ENCODE data around the gene VSNL1.

The VSNL1 gene

GRCh38 chr2:17660219-17660618 is 119.7 kb downstream of the VSNL1 start (continued):
- TF ChIP-seq ZNF10 (tag by site-specific recombination; IDR thresholded peaks at IDR 0.05) (no peak), TSHZ1 (tag by site-specific recombination; IDR thresholded peaks at IDR 0.05; ENCODE audit: borderline replicate concordance) (no peak), ZNF248 (tag by site-specific recombination; IDR thresholded peaks at IDR 0.05) (no peak)

- ChIA-PET CTCF (interaction anchor here (1.4 to 2.9 kb wide), 2 partner anchors 10 to 15 kb away, joined by 3 to 14 read pairs; no protein-coding TSS in a partner anchor), POLR2A (no interaction called here)
- Histone ChIP-seq H3K27ac (ENCODE audit: extremely low read depth, low read depth, low read length) (no peak overlapping the region), H3K9me3 (ENCODE audit: control insufficient read depth, insufficient read depth, low read depth, low read length) (no peaks in the 10 kb centered on the region), H3K4me3 (ENCODE audit: low read depth, low read length) (no peak overlapping the region), H3K36me3 (ENCODE audit: control insufficient read depth in 2 of 2, insufficient read depth in 1 of 2, low read length in 2 of 2) (peaks cover 22 to 37% of the 10 kb centered on the region in 2 experiments), H3K4me1 (ENCODE audit: control insufficient read depth, insufficient read depth, low read length) (no peaks in the 10 kb centered on the region)
- TF ChIP-seq ZIC2 (tag by site-specific recombination; IDR thresholded peaks at IDR 0.05) (no peak), ZNF175 (tag by site-specific recombination; IDR thresholded peaks at IDR 0.05) (no peak), SETDB1 (IDR thresholded peaks at IDR 0.05; ENCODE audit: insufficient read length, low read length) (no peak), ZNF610 (tag by site-specific recombination; IDR thresholded peaks at IDR 0.05; ENCODE audit: borderline replicate concordance) (no peak), PBX3 (CRISPR knock-in tag; IDR thresholded peaks at IDR 0.05) (no peak), ZNF155 (tag by site-specific recombination; IDR thresholded peaks at IDR 0.05) (no peak), PRDM10 (tag by site-specific recombination; IDR thresholded peaks at IDR 0.05) (no peak), ZNF223 (tag by site-specific recombination; IDR thresholded peaks at IDR 0.05) (no peak), ZNF624 (tag by site-specific recombination; IDR thresholded peaks at IDR 0.05) (no peak), ZXDB (tag by site-specific recombination; IDR thresholded peaks at IDR 0.05) (no peak), ZSCAN5A (tag by site-specific recombination; IDR thresholded peaks at IDR 0.05) (no peak), ZNF221 (tag by site-specific recombination; IDR thresholded peaks at IDR 0.05; ENCODE audit: borderline replicate concordance) (no peak), ZFP69B (tag by site-specific recombination; IDR thresholded peaks at IDR 0.05) (no peak), ZNF214 (tag by site-specific recombination; IDR thresholded peaks at IDR 0.05; ENCODE audit: borderline replicate concordance) (no peak), PRDM6 (tag by site-specific recombination; IDR thresholded peaks at IDR 0.05) (no peak)
Measured at GRCh38 chr2:17661460-17661859, 121.0 kb downstream of the VSNL1 start.

All from HEK293 (cell line).